ENCODE results near the gene PSAP. TPM values are rescaled to one million over a fixed set of nuclear protein-coding genes. Genes with fewer than 3 reads are reported as not detected.

The PSAP gene
- polyA plus RNA-seq, 2 of the 4 experiments (the other 2 are of a cell fraction) = 690 to 1,519 TPM

- no peak for TF ChIP-seq HMGXB4 (CRISPR knock-in tag; IDR thresholded peaks at IDR 0.05; ENCODE audit: borderline replicate concordance)
Observed at GRCh38 chr10:71864911-71865361, 13.9 kb upstream of the PSAP start (continued).

GRCh38 chr10:71863203-71863602 lies 12.2 kb upstream of the PSAP start:
- CTCF ChIA-PET = interaction anchor here (0.7 to 6.3 kb wide), 3 partner anchors 8 to 185 kb away, joined by 4 to 60 read pairs (median 9); no protein-coding TSS in a partner anchor
- Histone ChIP-seq H3K4me1 (peaks cover 83% of the 10 kb centered on the region), H3K4me3 (no peak overlapping the region), H3K27ac (peak overlapping the region; percentile 91 to 93), H3K4me2 (peak overlapping the region; percentile 12; the same call in 1 of the 3 replicates), H3K9me3 (no peaks in the 10 kb centered on the region)
- POLR2A ChIA-PET = interaction anchor here (0.6 to 2.1 kb wide), 2 partner anchors 12 to 26 kb away, joined by 3 to 6 read pairs; partner anchors contain the start of gene PSAP
- ATAC-seq (no peak), DNase-seq (ENCODE audit: low read depth in 1 of 2, low spot score in 1 of 2) (no peak), FAIRE-seq (no peak)
- WGBS (ENCODE audit: missing lambda C conversion rate) = 84% methylated on average over 6 of the region's 6 CpGs
- TF ChIP-seq ZFP36 (IDR thresholded peaks at IDR 0.05; ENCODE audit: borderline replicate concordance, partially characterized antibody) = no peak
- TF ChIP-seq RAD21 (conservative IDR thresholded peaks at IDR 0.05 in 1 of 2, IDR thresholded peaks at IDR 0.05 in 1 of 2) = no peak
- TF ChIP-seq ZNF302 (CRISPR knock-in tag; IDR thresholded peaks at IDR 0.05) = no peak
- TF ChIP-seq RARB (CRISPR knock-in tag; IDR thresholded peaks at IDR 0.05) = no peak
- no peak for TF ChIP-seq USF2 (IDR thresholded peaks at IDR 0.05)
- TF ChIP-seq JUNB (IDR thresholded peaks at IDR 0.05) = no peak
- TF ChIP-seq JUN (IDR thresholded peaks at IDR 0.05) = no peak
- TF ChIP-seq FOSL2 (IDR thresholded peaks at IDR 0.05) = no peak
- TF ChIP-seq FOSL2 (CRISPR knock-in tag; IDR thresholded peaks at IDR 0.05) = no peak
- no peak for TF ChIP-seq PBX3 (IDR thresholded peaks at IDR 0.05)
- no peak for TF ChIP-seq ELK1 (IDR thresholded peaks at IDR 0.05; ENCODE audit: low read depth, low read length)
- no peak for TF ChIP-seq POLR2AphosphoS2 (conservative IDR thresholded peaks at IDR 0.05; ENCODE audit: low read length)
- TF ChIP-seq HOXB13 (CRISPR knock-in tag; IDR thresholded peaks at IDR 0.05; ENCODE audit: low read depth) = no peak
- TF ChIP-seq NPAS2 (CRISPR knock-in tag; IDR thresholded peaks at IDR 0.05; ENCODE audit: borderline replicate concordance) = no peak

- under 1% methylated on average over 9 of the region's 11 CpGs for WGBS (ENCODE audit: missing lambda C conversion rate)
- DNase-seq (ENCODE audit: low read depth in 1 of 2, low spot score in 1 of 2) = peak; percentile 95 to 99
- FAIRE-seq = no peak
- Histone ChIP-seq H3K9me3 (no peaks in the 10 kb centered on the region), H3K4me3 (no peak overlapping the region), H3K27ac (peak overlapping the region; percentile 91 to 93), H3K4me2 (peak overlapping the region; percentile 80), H3K4me1 (peaks cover 66% of the 10 kb centered on the region)
- ChIA-PET CTCF (interaction anchor here (0.7 to 6.3 kb wide), 11 partner anchors 8 to 476 kb away, joined by 3 to 60 read pairs (median 4); partner anchors contain the start of gene PSAP), POLR2A (interaction anchor here (1.0 to 3.2 kb wide), 7 partner anchors 10 to 93 kb away, joined by 3 to 89 read pairs (median 10); partner anchors contain the start of gene PSAP)
- peak; percentile 97 to 98 for ATAC-seq
- TF ChIP-seq PBX3 (IDR thresholded peaks at IDR 0.05) = peak; percentile 81
- TF ChIP-seq KDM1A (IDR thresholded peaks at IDR 0.05; ENCODE audit: low read depth) = no peak
- TF ChIP-seq USF2 (IDR thresholded peaks at IDR 0.05) = peak; percentile 40; the same call in 1 of the 2 replicates
- peak; percentile 28 to 75; a peak in 2 of 4 replicates for TF ChIP-seq CEBPB (IDR thresholded peaks at IDR 0.05)
- peak; percentile 92 for TF ChIP-seq FOSL2 (IDR thresholded peaks at IDR 0.05)
- TF ChIP-seq FOSL2 (CRISPR knock-in tag; IDR thresholded peaks at IDR 0.05) = peak; percentile 99
- TF ChIP-seq MAFK (IDR thresholded peaks at IDR 0.05; ENCODE audit: partially characterized antibody) = peak; percentile 100
- no peak for TF ChIP-seq REST (IDR thresholded peaks at IDR 0.05)
- TF ChIP-seq EP300 (IDR thresholded peaks at IDR 0.05) = peak; percentile 91 to 95; a peak in 4 of 5 replicates
Observed at GRCh38 chr10:71860243-71861029, 9.4 kb upstream of the PSAP start.
